ENCODE data around the gene IQGAP1. TPM values are rescaled to one million over a fixed set of nuclear protein-coding genes. Genes with fewer than 3 reads are reported as not detected.

The IQGAP1 gene
- total and polyA plus RNA-seq, 2 of the 13 experiments (the other 11 are each of a cell fraction or from before 2014, with no cell fraction given) = 29.5 to 37.9 TPM

- peak overlapping the region; percentile 81 to 89 (median 86) for H3K4me3 ChIP-seq (replicated peaks in 1 of 3; ENCODE audit: insufficient read depth in 1 of 3, low read depth in 2 of 3, low read length in 3 of 3)
- TF ChIP-seq CENPX (CRISPR knock-in tag; IDR thresholded peaks at IDR 0.05) (no peak), ZBTB33 (CRISPR knock-in tag; IDR thresholded peaks at IDR 0.05) (no peak), ZNF614 (CRISPR knock-in tag; IDR thresholded peaks at IDR 0.05; ENCODE audit: borderline replicate concordance) (no peak), ZSCAN25 (CRISPR knock-in tag; IDR thresholded peaks at IDR 0.05) (no peak), ZFP1 (CRISPR knock-in tag; IDR thresholded peaks at IDR 0.05) (no peak), CSRNP1 (CRISPR knock-in tag; IDR thresholded peaks at IDR 0.05) (no peak), CREM (IDR thresholded peaks at IDR 0.05) (no peak), CREM (CRISPR knock-in tag; IDR thresholded peaks at IDR 0.05) (no peak), MZF1 (CRISPR knock-in tag; IDR thresholded peaks at IDR 0.05; ENCODE audit: borderline replicate concordance) (no peak), NFKBIZ (CRISPR knock-in tag; IDR thresholded peaks at IDR 0.05) (no peak)
- peaks cover 17% of the 10 kb centered on the region for H3K79me2 ChIP-seq (ENCODE audit: insufficient read depth, low read length)
- CTCF ChIA-PET (ENCODE audit: low intra/inter-chr PET ratio, low total read pairs) = no interaction called here
- no peaks in the 10 kb centered on the region for H4K20me1 ChIP-seq (ENCODE audit: insufficient read depth, low read length)
- H3K36me3 ChIP-seq (replicated peaks in 1 of 2; ENCODE audit: control insufficient read depth in 1 of 2, insufficient read depth in 2 of 2, low read length in 2 of 2) = no peaks in the 10 kb centered on the region
- no peak for FAIRE-seq
- no TSS peak for BruUV-seq (replicated peaks)
- intact Hi-C loops (cut with micrococcal nuclease; ENCODE audit: unreplicated experiment) (no loop called here), in situ Hi-C loops (cut with HindIII; ENCODE audit: extremely low pct_ligation_motif_present, low pct_unique_long_range_greater_than_20kb) (no loop called here)
- 43% methylated on average over 4 of the region's 4 CpGs for WGBS (ENCODE audit: low lambda C conversion rate)
- no peak overlapping the region for H2AFZ ChIP-seq (ENCODE audit: low read length)
- POLR2A ChIA-PET = interaction anchor here (0.8 to 1.0 kb wide), 2 partner anchors 9 to 143 kb away, joined by 3 to 4 read pairs; partner anchors contain the start of gene IQGAP1
- H3K4me2 ChIP-seq (ENCODE audit: low read depth, low read length) = peak overlapping the region; percentile 97
- H3K9ac ChIP-seq (ENCODE audit: insufficient read depth, low read depth, low read length) = no peak overlapping the region
- ATAC-seq = no peak
- DNase-seq (ENCODE audit: low spot score) = no peak
- no peaks in the 10 kb centered on the region for H3K9me3 ChIP-seq (ENCODE audit: low read length)
- no peak overlapping the region for H3K27ac ChIP-seq (ENCODE audit: extremely low read length, insufficient read depth, low read length)
- H3K4me1 ChIP-seq (ENCODE audit: insufficient read depth, low read length) = peaks cover 46% of the 10 kb centered on the region
- peaks cover 0 to 7% of the 10 kb centered on the region in 2 experiments; a peak in 2 of 5 replicates for H3K27me3 ChIP-seq (ENCODE audit: control insufficient read depth in 1 of 2, insufficient read depth in 2 of 2, low read length in 2 of 2)
These were observed 143.1 kb downstream of the IQGAP1 start for GRCh38 chr15:90531147-90531546.

All from HepG2 (cell line).